ENCODE data around the gene ZFAND6.
"Not testable (repeated sequence)": the region's sequence is repeated elsewhere in the genome, so short reads cannot be mapped to it uniquely, and the experiment has no call there.

Gene ZFAND6

GRCh38 chr15:80058851-80059785, at the start of gene ZFAND6:
Gene ZFAND6, plus strand, starts transcription at chr15:80059676. Its CDS starts 60,669 bp downstream, at chr15:80120345.
- Histone ChIP-seq H3K9ac (ENCODE audit: low read length) (peak within 1 kb of the TSS; percentile 89), H3K9me3 (ENCODE audit: control insufficient read depth, insufficient read depth, low read depth, low read length) (no peaks in the 10 kb centered on the region)

GRCh38 chr15:80010131-80010673, 49.3 kb upstream of the ZFAND6 start:
- H3K4me1 ChIP-seq (ENCODE audit: control insufficient read depth, insufficient read depth, low read length) = no peaks in the 10 kb centered on the region
- no peaks in the 10 kb centered on the region for H3K9me3 ChIP-seq (ENCODE audit: control insufficient read depth, insufficient read depth, low read depth, low read length)
- no peak overlapping the region for H3K27ac ChIP-seq (ENCODE audit: low read depth, low read length)
- no peak overlapping the region for H3K4me3 ChIP-seq (ENCODE audit: low read depth, low read length)
- H3K27me3 ChIP-seq (ENCODE audit: control insufficient read depth, insufficient read depth, low read length) = no peaks in the 10 kb centered on the region
- H3K36me3 ChIP-seq (ENCODE audit: control insufficient read depth, insufficient read depth, low read length) = no peaks in the 10 kb centered on the region
- H3K9ac ChIP-seq (ENCODE audit: low read length) = no peak overlapping the region

More at GRCh38 chr15:80058851-80059785, at the start of gene ZFAND6:
- peak within 1 kb of the TSS; percentile 91 for H3K27ac ChIP-seq (ENCODE audit: low read depth, low read length)
- H3K4me3 ChIP-seq (ENCODE audit: low read depth, low read length) = peak within 1 kb of the TSS; percentile 95
- peaks cover 25% of the 10 kb centered on the region for H3K4me1 ChIP-seq (ENCODE audit: control insufficient read depth, insufficient read depth, low read length)
- peaks cover 12% of the 10 kb centered on the region; the same call in 1 of the 2 replicates for H3K27me3 ChIP-seq (ENCODE audit: control insufficient read depth, insufficient read depth, low read length)
- H3K36me3 ChIP-seq (ENCODE audit: control insufficient read depth, insufficient read depth, low read length) = no peaks in the 10 kb centered on the region

- H3K36me3 ChIP-seq (ENCODE audit: control insufficient read depth, insufficient read depth, low read length); H3K9me3 ChIP-seq (ENCODE audit: control insufficient read depth, insufficient read depth, low read depth, low read length); H3K4me1 ChIP-seq (ENCODE audit: control insufficient read depth, insufficient read depth, low read length); H3K4me3 ChIP-seq (ENCODE audit: low read depth, low read length); H3K9ac ChIP-seq (ENCODE audit: low read length); H3K27ac ChIP-seq (ENCODE audit: low read depth, low read length); H3K27me3 ChIP-seq (ENCODE audit: control insufficient read depth, insufficient read depth, low read length): not testable (repeated sequence)
Measured at GRCh38 chr15:80011041-80011523, 48.4 kb upstream of the ZFAND6 start.

- Histone ChIP-seq H3K27ac (ENCODE audit: low read depth, low read length) (no peak overlapping the region), H3K4me1 (ENCODE audit: control insufficient read depth, insufficient read depth, low read length) (no peaks in the 10 kb centered on the region), H3K27me3 (ENCODE audit: control insufficient read depth, insufficient read depth, low read length) (no peaks in the 10 kb centered on the region), H3K9me3 (ENCODE audit: control insufficient read depth, insufficient read depth, low read depth, low read length) (no peaks in the 10 kb centered on the region), H3K9ac (ENCODE audit: low read length) (no peak overlapping the region), H3K4me3 (ENCODE audit: low read depth, low read length) (no peak overlapping the region), H3K36me3 (ENCODE audit: control insufficient read depth, insufficient read depth, low read length) (no peaks in the 10 kb centered on the region)
Measured at GRCh38 chr15:80011596-80011995, 47.9 kb upstream of the ZFAND6 start.

- H3K4me1 ChIP-seq (ENCODE audit: control insufficient read depth, insufficient read depth, low read length) = no peaks in the 10 kb centered on the region
- H3K9me3 ChIP-seq (ENCODE audit: control insufficient read depth, insufficient read depth, low read depth, low read length) = no peaks in the 10 kb centered on the region
- no peak overlapping the region for H3K27ac ChIP-seq (ENCODE audit: low read depth, low read length)
- H3K9ac ChIP-seq (ENCODE audit: low read length) = no peak overlapping the region
- H3K27me3 ChIP-seq (ENCODE audit: control insufficient read depth, insufficient read depth, low read length) = no peaks in the 10 kb centered on the region
- H3K4me3 ChIP-seq (ENCODE audit: low read depth, low read length) = no peak overlapping the region
- H3K36me3 ChIP-seq (ENCODE audit: control insufficient read depth, insufficient read depth, low read length) = no peaks in the 10 kb centered on the region
Measured at GRCh38 chr15:80012060-80012726, 47.3 kb upstream of the ZFAND6 start.

- not testable (repeated sequence) for H3K4me3 ChIP-seq (ENCODE audit: low read depth, low read length); H3K4me1 ChIP-seq (ENCODE audit: control insufficient read depth, insufficient read depth, low read length); H3K27me3 ChIP-seq (ENCODE audit: control insufficient read depth, insufficient read depth, low read length); H3K9ac ChIP-seq (ENCODE audit: low read length); H3K36me3 ChIP-seq (ENCODE audit: control insufficient read depth, insufficient read depth, low read length); H3K27ac ChIP-seq (ENCODE audit: low read depth, low read length); H3K9me3 ChIP-seq (ENCODE audit: control insufficient read depth, insufficient read depth, low read depth, low read length)
Measured at GRCh38 chr15:80014186-80014585, 45.3 kb upstream of the ZFAND6 start.

GRCh38 chr15:80015156-80015555, 44.3 kb upstream of the ZFAND6 start:
- H3K9ac ChIP-seq (ENCODE audit: low read length) = no peak overlapping the region
- H3K4me3 ChIP-seq (ENCODE audit: low read depth, low read length) = no peak overlapping the region
- no peaks in the 10 kb centered on the region for H3K9me3 ChIP-seq (ENCODE audit: control insufficient read depth, insufficient read depth, low read depth, low read length)
- H3K4me1 ChIP-seq (ENCODE audit: control insufficient read depth, insufficient read depth, low read length) = no peaks in the 10 kb centered on the region
- no peak overlapping the region for H3K27ac ChIP-seq (ENCODE audit: low read depth, low read length)
- no peaks in the 10 kb centered on the region for H3K36me3 ChIP-seq (ENCODE audit: control insufficient read depth, insufficient read depth, low read length)
- no peaks in the 10 kb centered on the region for H3K27me3 ChIP-seq (ENCODE audit: control insufficient read depth, insufficient read depth, low read length)

GRCh38 chr15:80016506-80016905, 43.0 kb upstream of the ZFAND6 start:
- not testable (repeated sequence) for H3K9ac ChIP-seq (ENCODE audit: low read length); H3K4me1 ChIP-seq (ENCODE audit: control insufficient read depth, insufficient read depth, low read length); H3K27me3 ChIP-seq (ENCODE audit: control insufficient read depth, insufficient read depth, low read length); H3K4me3 ChIP-seq (ENCODE audit: low read depth, low read length); H3K9me3 ChIP-seq (ENCODE audit: control insufficient read depth, insufficient read depth, low read depth, low read length); H3K36me3 ChIP-seq (ENCODE audit: control insufficient read depth, insufficient read depth, low read length); H3K27ac ChIP-seq (ENCODE audit: low read depth, low read length)

GRCh38 chr15:80017139-80017538, 42.3 kb upstream of the ZFAND6 start:
- H3K27ac ChIP-seq (ENCODE audit: low read depth, low read length); H3K9me3 ChIP-seq (ENCODE audit: control insufficient read depth, insufficient read depth, low read depth, low read length); H3K36me3 ChIP-seq (ENCODE audit: control insufficient read depth, insufficient read depth, low read length); H3K4me3 ChIP-seq (ENCODE audit: low read depth, low read length); H3K27me3 ChIP-seq (ENCODE audit: control insufficient read depth, insufficient read depth, low read length); H3K4me1 ChIP-seq (ENCODE audit: control insufficient read depth, insufficient read depth, low read length); H3K9ac ChIP-seq (ENCODE audit: low read length): not testable (repeated sequence)

- H3K27ac ChIP-seq (ENCODE audit: low read depth, low read length) = no peak overlapping the region
- no peaks in the 10 kb centered on the region for H3K27me3 ChIP-seq (ENCODE audit: control insufficient read depth, insufficient read depth, low read length)
- H3K9me3 ChIP-seq (ENCODE audit: control insufficient read depth, insufficient read depth, low read depth, low read length) = no peaks in the 10 kb centered on the region
- no peaks in the 10 kb centered on the region for H3K4me1 ChIP-seq (ENCODE audit: control insufficient read depth, insufficient read depth, low read length)
- H3K4me3 ChIP-seq (ENCODE audit: low read depth, low read length) = no peak overlapping the region
- H3K9ac ChIP-seq (ENCODE audit: low read length) = no peak overlapping the region
- H3K36me3 ChIP-seq (ENCODE audit: control insufficient read depth, insufficient read depth, low read length) = no peaks in the 10 kb centered on the region
Measured at GRCh38 chr15:80019168-80019745, 40.2 kb upstream of the ZFAND6 start.

- H3K36me3 ChIP-seq (ENCODE audit: control insufficient read depth, insufficient read depth, low read length); H3K4me3 ChIP-seq (ENCODE audit: low read depth, low read length); H3K27ac ChIP-seq (ENCODE audit: low read depth, low read length); H3K4me1 ChIP-seq (ENCODE audit: control insufficient read depth, insufficient read depth, low read length); H3K9ac ChIP-seq (ENCODE audit: low read length); H3K27me3 ChIP-seq (ENCODE audit: control insufficient read depth, insufficient read depth, low read length); H3K9me3 ChIP-seq (ENCODE audit: control insufficient read depth, insufficient read depth, low read depth, low read length): not testable (repeated sequence)
Measured at GRCh38 chr15:80020149-80020548, 39.3 kb upstream of the ZFAND6 start.
